ENCODE results near the gene GGA3.

- no peak for TF ChIP-seq CTCF (IDR thresholded peaks at IDR 0.05 in 4 of 5, conservative IDR thresholded peaks at IDR 0.05 in 1 of 5)
- TF ChIP-seq POLR2A (IDR thresholded peaks at IDR 0.05): no peak
Observed at GRCh38 chr17:75300280-75300679, 38.9 kb upstream of the GGA3 start.
